ENCODE data around the gene DPH2.

GRCh38 chr1:43958351-43959255, 11.2 kb upstream of the DPH2 start:
- TF ChIP-seq CTCF (IDR thresholded peaks at IDR 0.05) (no peak), POLR2A (IDR thresholded peaks at IDR 0.05) (no peak)

All from uterus (tissue), 2 donors.